Skeletal muscle tissue (tissue), 4 donors: Measurements from ENCODE around the gene MLXIP. TPM values are rescaled to one million over a fixed set of nuclear protein-coding genes. Genes with fewer than 3 reads are reported as not detected.
A peak's percentile ranks its signal among the peaks of the same experiment; 100 is the strongest.

Source experiments
- H3K27ac ChIP-seq: one replicate; pipeline ENCODE4 v1.7.0; 2013; ENCODE audit warnings: mild to moderate bottlenecking, low read depth, low read length, inconsistent platforms
- H3K27me3 ChIP-seq, 3 donors: one replicate each; pipeline ENCODE4 v1.7.0; 2013; ENCODE audit warnings: low read length in 3 of 3; ENCODE audit not compliant: control insufficient read depth in 3 of 3, insufficient read depth in 3 of 3
- H3K36me3 ChIP-seq, 3 donors: one replicate each; pipeline ENCODE4 v1.7.0; 2013; ENCODE audit warnings: low read length in 3 of 3; ENCODE audit not compliant: control insufficient read depth in 3 of 3, insufficient read depth in 3 of 3
- H3K4me1 ChIP-seq, 3 donors: one replicate each; pipeline ENCODE4 v1.7.0; 2013; ENCODE audit warnings: low read length in 3 of 3, mild to moderate bottlenecking in 3 of 3; ENCODE audit not compliant: control insufficient read depth in 3 of 3, insufficient read depth in 3 of 3
- H3K4me3 ChIP-seq, 3 donors: one replicate each; pipeline ENCODE4 v1.7.0; 2013; ENCODE audit warnings: low read length in 3 of 3
- H3K9ac ChIP-seq, 3 donors: one replicate each; pipeline ENCODE4 v1.7.0; 2013; ENCODE audit warnings: low read length in 3 of 3, mild to moderate bottlenecking in 3 of 3, moderate library complexity in 2 of 3, low read depth in 1 of 3
- H3K9me3 ChIP-seq, 3 donors: one replicate each; pipeline ENCODE4 v1.7.0; 2013; ENCODE audit warnings: low read length in 3 of 3; ENCODE audit not compliant: control insufficient read depth in 3 of 3
- total RNA-seq: library from RNA; depleted of rRNA; stranded (reverse); fragments of >200 nt; gene quantifications from one replicate; pipeline ENCODE4 v1.2.3, GENCODE V29; 2014
- donor health status: Osteomylitis.

The MLXIP gene
- total RNA-seq, 1 donor from 2014 or later: 10.4 TPM

- H3K4me1 ChIP-seq: peaks cover 83 to 89% (median 85%) of the 10 kb centered on the region in 3 donors
- H3K27ac ChIP-seq: peak overlapping the region; percentile 88
- no peaks in the 10 kb centered on the region for H3K27me3 ChIP-seq
- no peak overlapping the region for H3K9ac ChIP-seq
- H3K36me3 ChIP-seq: peaks cover 7 to 16% (median 9%) of the 10 kb centered on the region in 3 donors
- H3K9me3 ChIP-seq: no peaks in the 10 kb centered on the region
- H3K4me3 ChIP-seq: no peak overlapping the region
Measured at GRCh38 chr12:122085591-122085990, 7.0 kb downstream of the MLXIP start.

GRCh38 chr12:122086116-122086515 is 7.6 kb downstream of the MLXIP start:
- peak overlapping the region; percentile 88 for H3K27ac ChIP-seq
- no peaks in the 10 kb centered on the region for H3K27me3 ChIP-seq
- peaks cover 7 to 16% (median 9%) of the 10 kb centered on the region in 3 donors for H3K36me3 ChIP-seq
- H3K9ac ChIP-seq: peak overlapping the region in 2 of 3 donors; percentile 54 to 62
- H3K4me3 ChIP-seq: no peak overlapping the region
- H3K9me3 ChIP-seq: no peaks in the 10 kb centered on the region
- peaks cover 84 to 90% (median 88%) of the 10 kb centered on the region in 3 donors for H3K4me1 ChIP-seq

- no peaks in the 10 kb centered on the region for H3K9me3 ChIP-seq
- H3K4me1 ChIP-seq: peaks cover 84 to 90% (median 88%) of the 10 kb centered on the region in 3 donors
- H3K4me3 ChIP-seq: peak overlapping the region in 2 of 3 donors; percentile 22 to 35
- no peaks in the 10 kb centered on the region for H3K27me3 ChIP-seq
- peak overlapping the region; percentile 88 for H3K27ac ChIP-seq
- peaks cover 7 to 16% (median 9%) of the 10 kb centered on the region in 3 donors for H3K36me3 ChIP-seq
- peak overlapping the region; percentile 18 to 62 (median 54) for H3K9ac ChIP-seq
Measured at GRCh38 chr12:122086641-122087285, 8.2 kb downstream of the MLXIP start.

- H3K4me3 ChIP-seq: peak overlapping the region; percentile 22 to 52 (median 48)
- H3K36me3 ChIP-seq: peaks cover 7 to 16% (median 9%) of the 10 kb centered on the region in 3 donors
- peak overlapping the region; percentile 88 for H3K27ac ChIP-seq
- H3K9me3 ChIP-seq: no peaks in the 10 kb centered on the region
- H3K4me1 ChIP-seq: peaks cover 80 to 89% (median 87%) of the 10 kb centered on the region in 3 donors
- H3K27me3 ChIP-seq: no peaks in the 10 kb centered on the region
- peak overlapping the region; percentile 54 to 68 (median 64) for H3K9ac ChIP-seq
Measured at GRCh38 chr12:122087431-122088178, 9.0 kb downstream of the MLXIP start.

GRCh38 chr12:122088179-122088810 is 9.7 kb downstream of the MLXIP start:
- Histone ChIP-seq H3K27ac (peak overlapping the region; percentile 88), H3K4me1 (peaks cover 80 to 89% (median 89%) of the 10 kb centered on the region in 3 donors), H3K4me3 (peak overlapping the region; percentile 27 to 52 (median 48)), H3K27me3 (no peaks in the 10 kb centered on the region), H3K9ac (peak overlapping the region; percentile 54 to 68 (median 64)), H3K9me3 (no peaks in the 10 kb centered on the region), H3K36me3 (peaks cover 7 to 16% (median 9%) of the 10 kb centered on the region in 3 donors)

- Histone ChIP-seq H3K4me3 (no peak overlapping the region), H3K9me3 (no peaks in the 10 kb centered on the region), H3K27me3 (no peaks in the 10 kb centered on the region), H3K27ac (peak overlapping the region; percentile 88), H3K36me3 (peaks cover 6 to 12% (median 7%) of the 10 kb centered on the region in 3 donors), H3K9ac (peak overlapping the region in 1 of 3 donors; percentile 18), H3K4me1 (peaks cover 82 to 92% (median 91%) of the 10 kb centered on the region in 3 donors)
Measured at GRCh38 chr12:122089077-122089476, 10.5 kb downstream of the MLXIP start.

- peak overlapping the region; percentile 80 for H3K27ac ChIP-seq
- no peaks in the 10 kb centered on the region for H3K9me3 ChIP-seq
- H3K4me1 ChIP-seq: peaks cover 90 to 94% (median 90%) of the 10 kb centered on the region in 3 donors
- H3K4me3 ChIP-seq: peak overlapping the region in 1 of 3 donors; percentile 35
- H3K36me3 ChIP-seq: peaks cover 0 to 3% (median 0%) of the 10 kb centered on the region in 3 donors
- H3K9ac ChIP-seq: peak overlapping the region; percentile 2 to 28 (median 26)
- H3K27me3 ChIP-seq: no peaks in the 10 kb centered on the region
Measured at GRCh38 chr12:122090759-122091515, 12.4 kb downstream of the MLXIP start.

GRCh38 chr12:122093098-122093883 is 14.7 kb downstream of the MLXIP start:
- no peaks in the 10 kb centered on the region for H3K27me3 ChIP-seq
- peak overlapping the region in 2 of 3 donors; percentile 35 to 39 for H3K4me3 ChIP-seq
- H3K36me3 ChIP-seq: no peaks in the 10 kb centered on the region
- H3K4me1 ChIP-seq: peaks cover 89 to 94% (median 90%) of the 10 kb centered on the region in 3 donors
- H3K9me3 ChIP-seq: no peaks in the 10 kb centered on the region
- peak overlapping the region in 2 of 3 donors; percentile 35 to 44 for H3K9ac ChIP-seq
- H3K27ac ChIP-seq: peak overlapping the region; percentile 80
